Endometrial microvascular endothelial cells (primary cell): Measurements from ENCODE around the gene LIPC. TPM values are rescaled to one million over a fixed set of nuclear protein-coding genes. Genes with fewer than 3 reads are reported as not detected.

ENCODE experiments used
- in situ Hi-C: cut with HindIII; loops from 2 replicates; pipeline ENCODE4 v1.10.0; 2017; ENCODE audit warnings: low sequenced_read_pairs, low pct_unique_long_range_greater_than_20kb; ENCODE audit errors: inconsistent ontology term
- total RNA-seq: library from RNA; depleted of rRNA; stranded (reverse); fragments of >200 nt; gene quantifications from one replicate; pipeline ENCODE4 v1.2.3, GENCODE V29; 2015; ENCODE audit errors: inconsistent ontology term

LIPC gene
- total RNA-seq, 1 donor from 2014 or later = not detected

DNA sequence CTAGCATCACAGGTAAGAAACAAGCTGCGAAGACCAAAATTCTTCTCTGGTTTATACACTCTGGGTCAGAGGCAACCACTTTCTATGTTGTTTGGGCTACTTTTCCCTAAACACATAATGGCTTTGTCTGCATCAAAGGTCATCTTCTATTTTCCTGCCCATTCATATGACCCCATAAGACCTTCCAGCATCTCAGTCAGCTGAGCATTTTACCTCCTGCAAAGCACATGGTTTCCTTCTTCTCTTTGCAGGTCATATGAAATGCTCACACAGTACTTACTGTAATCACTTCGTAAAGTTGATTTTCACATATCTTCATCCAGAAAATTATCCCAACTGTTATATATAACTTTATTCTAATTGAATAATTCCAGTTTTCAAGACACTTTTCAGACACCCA is 34.8 kb downstream of the LIPC start:
- in situ Hi-C loops = no loop called here

DNA sequence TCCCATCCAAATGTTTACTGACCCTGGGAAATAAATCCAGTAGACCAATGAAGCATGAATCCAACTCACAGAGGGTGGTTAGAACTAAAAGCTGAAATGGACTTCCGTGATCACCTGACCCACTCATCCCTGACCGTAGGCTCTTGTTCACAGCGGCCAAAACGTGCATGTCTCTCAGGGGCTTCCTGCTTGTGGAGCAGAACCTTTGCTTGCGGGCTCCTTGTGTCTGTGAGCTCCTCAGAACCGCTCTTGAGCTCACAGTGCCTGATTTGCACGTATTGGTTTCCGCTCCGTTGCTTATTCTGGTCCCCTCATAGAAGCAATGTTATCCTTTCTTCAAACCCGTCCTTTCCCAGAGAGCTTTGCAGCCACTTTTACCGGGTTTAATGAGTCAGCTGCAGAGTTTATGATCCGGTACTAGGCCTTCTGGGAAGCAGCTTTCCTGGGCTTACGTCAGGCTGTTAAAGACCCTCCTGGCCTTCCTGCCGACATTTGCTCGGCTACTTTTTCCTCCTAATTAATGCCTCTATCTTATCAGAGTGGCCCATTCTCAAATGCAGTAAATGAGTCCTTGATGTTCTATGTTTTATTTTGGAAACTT is 35.4 kb downstream of the LIPC start:
- in situ Hi-C loops = no loop called here

DNA sequence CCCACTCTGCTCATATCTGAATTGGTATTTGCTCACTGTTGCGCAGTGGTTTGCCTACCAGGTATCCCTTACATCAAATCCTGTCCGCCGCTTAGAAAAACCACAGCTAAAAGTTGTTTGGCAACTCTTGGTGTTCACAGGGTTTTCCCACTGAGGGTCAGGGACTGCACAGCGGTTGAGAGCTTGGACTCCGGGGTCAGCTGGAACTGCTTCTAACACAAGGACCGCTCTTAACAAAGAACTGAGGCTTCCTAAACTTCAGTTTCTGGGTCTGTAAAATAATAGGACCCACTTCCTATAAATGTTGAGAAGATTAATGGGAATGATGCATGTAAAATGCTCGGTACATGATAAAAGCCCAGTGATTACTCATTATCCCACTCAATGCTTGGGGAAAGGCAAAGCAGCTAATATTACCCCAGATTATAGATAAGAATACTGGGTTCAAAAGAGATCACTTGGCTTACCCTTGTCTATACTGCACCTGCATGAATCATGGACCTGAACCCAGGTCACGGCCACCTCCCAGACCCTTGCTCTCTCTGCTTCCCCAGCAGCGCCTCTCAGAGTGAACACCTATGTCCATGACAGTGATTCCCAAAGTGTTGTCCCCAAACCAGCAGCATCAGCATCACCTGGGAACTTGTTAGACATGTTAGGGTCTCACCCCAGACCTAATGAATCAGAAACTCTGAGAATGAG is 36.1 kb downstream of the LIPC start:
- in situ Hi-C loops = no loop called here

DNA sequence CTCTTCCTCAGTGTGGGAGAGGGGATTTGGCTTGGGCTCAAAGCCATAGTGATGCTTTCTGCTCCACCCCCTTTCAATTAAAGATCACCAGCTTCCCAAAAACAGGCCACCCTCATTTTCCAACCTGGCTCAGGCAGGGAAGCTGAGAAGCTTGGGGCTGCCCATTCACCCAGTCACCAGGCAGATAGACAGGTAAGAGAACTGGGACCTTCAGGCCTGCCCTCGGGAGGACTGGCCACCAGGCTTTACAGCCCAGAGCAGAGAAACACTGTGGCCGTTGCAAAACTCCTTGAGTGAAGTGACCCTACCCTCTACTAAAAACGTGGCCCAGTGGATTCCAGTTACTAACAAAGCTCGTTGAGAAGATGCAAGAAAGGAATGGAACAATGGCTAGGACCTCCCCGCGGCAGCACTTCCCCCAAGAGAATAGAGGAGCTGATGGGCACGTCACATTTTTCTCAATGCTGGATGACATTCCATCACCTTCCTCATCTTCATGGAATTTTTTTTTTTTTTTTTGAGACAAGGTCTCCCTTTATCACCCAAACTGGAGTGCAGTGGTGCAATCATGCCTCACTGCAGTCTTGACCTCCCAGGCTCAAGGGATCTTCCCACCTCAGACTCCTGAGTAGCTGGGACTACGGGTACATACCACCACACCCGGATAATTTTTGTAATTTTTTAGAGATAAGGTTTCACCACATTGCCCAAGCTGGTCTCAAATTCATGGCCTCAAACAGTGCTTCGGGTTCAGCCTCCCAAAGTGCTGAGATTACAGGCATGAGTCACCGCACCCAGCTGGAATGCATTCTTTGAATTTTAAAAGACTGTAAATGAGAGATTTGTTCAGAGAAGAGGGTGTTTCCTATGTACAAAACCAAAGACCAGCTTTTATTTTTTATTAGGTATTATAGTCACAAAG is 37.9 kb downstream of the LIPC start:
- in situ Hi-C loops = no loop called here

DNA sequence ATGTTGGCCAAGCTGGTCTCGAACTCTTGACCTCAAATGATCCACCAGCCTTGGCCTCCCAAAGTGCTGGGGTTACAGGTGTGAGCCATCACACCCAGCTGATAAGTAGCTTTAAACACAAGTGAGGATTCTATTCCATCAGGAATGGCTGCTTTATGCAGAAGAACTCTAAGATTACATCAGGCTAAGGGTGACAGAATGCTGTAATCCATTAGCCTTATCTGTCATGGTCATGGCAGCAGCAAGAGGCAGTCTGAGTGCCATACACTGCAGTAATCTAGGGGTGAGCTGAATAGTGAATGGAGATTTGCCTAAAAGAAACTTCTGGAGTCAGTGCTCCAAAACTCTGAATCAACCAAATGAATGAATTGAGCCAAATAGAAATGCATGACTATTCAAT is 39.6 kb downstream of the LIPC start:
- in situ Hi-C loops = no loop called here

DNA sequence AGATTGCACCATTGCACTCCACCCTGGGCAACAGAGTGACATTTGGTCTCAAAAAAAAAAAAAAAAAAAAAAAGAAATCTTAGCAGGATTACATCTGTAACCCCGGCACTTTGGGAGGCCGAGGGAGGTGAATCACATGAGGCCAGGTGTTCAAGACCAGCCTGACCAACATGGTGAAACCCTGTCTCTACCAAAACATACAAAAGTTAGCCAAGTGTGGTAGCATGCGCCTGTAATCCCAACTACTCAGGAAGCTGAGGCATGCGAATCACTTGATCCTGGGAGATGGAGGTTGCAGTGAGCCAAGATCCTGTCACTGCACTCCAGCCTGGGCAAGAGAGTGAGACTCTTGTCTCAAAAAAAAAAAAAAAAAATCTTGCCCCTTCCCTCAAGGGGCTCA is 40.4 kb downstream of the LIPC start:
- in situ Hi-C loops = no loop called here

DNA sequence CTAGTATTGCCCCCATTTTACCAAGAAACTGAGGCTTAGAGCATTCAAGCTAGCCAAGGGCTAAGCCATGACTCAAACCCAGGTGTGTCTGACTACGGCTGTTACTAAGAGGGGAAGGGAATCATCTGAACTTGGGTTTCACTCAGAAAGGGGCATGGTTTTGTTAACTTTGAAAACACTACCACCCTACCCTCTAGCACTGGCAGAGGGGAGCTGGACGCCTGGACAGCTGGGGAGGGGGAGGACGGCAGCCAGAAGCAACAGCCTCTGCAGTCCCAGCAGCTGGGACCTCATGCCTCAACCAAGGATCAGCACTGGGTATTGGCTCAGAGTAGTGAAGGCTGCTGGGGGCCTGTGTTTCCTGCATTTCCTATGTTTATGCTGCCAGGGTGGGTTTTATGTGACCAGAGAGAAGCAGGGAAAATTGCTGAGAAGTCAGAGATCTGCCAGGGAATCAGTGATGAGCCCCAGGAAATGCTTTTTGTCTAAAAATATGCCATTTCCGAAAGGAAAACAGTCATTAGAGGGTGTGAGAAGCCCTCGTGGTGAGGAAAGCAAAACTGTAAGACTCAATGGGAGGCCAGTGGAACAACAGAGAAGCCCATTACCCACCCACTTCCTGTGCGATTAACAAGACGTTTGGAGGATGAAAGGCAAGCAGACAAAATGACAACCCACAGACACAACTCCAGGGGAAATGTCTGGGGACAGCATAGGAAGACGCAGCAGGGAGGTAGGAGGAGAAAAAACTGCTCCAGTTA is 41.2 kb downstream of the LIPC start:
- in situ Hi-C loops = no loop called here

DNA sequence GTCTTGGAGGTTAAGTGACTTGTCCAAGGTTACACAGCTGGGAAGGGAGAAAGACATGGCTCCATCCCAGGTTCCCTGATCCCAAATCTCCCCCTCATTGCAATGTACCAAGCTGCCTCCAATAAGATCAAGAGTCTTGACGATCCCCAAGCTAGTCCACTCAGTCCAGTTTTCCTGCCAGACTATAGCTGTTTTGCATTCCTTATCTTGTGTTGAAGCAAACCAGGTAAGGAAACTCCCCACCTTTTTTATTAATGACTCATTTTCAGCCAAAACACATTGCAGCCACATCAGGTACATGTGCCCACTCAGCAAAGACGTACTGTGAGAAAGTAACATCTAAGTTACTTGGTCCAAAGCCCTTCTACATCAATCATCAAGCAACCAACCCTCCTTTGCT is 41.9 kb downstream of the LIPC start:
- in situ Hi-C loops = no loop called here

DNA sequence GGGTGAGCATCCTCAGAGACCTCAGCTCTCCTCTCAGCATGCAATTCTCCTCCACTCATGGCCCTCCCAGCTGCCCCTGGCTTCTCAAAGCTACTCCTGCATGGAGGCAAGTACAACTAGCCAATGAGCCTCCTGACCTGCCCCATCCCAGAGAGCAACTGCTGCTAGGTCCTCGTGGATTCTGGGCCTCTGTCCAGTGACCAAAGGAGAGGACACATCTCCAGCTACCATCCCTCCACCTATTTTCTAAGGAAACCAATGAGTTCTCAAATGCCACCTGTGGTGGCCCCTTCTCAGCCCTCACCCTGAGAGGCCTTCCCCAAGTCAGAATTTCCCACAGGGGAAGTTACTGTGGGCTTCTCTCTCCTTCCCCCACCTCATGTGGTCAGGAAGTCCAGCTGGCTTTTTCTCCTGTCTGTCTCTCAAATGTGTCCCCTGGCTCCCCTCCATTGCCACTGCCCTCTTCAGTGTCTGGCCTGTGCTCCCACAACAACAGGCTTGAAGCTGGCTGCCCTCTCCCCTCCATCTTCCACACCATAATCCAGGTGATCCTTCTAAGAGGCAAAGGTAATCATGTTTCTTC is 43.0 kb downstream of the LIPC start:
- in situ Hi-C loops = no loop called here

DNA sequence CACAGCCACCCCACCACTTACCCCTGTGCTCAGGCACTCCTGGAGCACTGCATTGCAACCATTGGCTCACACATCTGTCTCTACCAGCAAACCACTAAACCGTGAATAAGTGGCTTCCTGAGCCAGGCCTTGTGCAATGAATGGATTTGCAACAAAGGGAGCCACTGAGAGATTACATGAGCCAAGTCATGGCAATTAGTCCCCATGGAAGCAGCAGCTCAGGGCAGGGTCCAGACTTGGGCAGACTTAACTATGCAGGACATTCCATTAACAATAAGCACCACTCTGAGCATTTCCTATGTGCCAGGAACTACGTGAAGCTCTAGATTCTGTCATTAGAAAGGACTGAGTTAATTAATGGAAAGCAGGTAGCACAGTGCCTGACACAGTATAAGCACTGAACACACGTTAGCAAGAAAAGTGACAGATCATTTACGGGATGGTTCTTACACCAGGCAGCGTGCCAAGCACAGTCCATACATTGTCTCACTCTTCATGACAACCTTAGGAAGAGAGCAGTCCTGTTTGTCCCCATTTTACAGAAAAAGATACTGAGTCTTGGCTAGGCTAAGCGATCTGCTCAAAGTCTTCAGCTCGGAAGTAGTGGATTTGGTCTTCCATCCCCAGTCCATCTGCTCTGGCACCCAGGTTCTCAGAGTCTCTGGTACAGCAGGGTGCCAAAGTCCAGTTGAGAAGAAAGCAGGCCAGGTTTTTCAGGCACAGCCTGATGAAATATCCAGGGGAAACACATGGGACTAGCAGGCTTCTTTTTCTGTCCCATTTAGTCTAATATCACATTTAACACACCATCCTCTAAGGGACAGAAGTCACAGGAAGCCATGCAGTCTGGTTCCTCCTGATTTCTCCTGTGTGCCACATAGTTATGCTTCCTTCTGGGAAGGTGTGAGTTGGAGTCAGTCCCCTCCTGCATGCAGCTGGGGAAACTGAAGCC is 44.1 kb downstream of the LIPC start:
- in situ Hi-C loops = no loop called here

DNA sequence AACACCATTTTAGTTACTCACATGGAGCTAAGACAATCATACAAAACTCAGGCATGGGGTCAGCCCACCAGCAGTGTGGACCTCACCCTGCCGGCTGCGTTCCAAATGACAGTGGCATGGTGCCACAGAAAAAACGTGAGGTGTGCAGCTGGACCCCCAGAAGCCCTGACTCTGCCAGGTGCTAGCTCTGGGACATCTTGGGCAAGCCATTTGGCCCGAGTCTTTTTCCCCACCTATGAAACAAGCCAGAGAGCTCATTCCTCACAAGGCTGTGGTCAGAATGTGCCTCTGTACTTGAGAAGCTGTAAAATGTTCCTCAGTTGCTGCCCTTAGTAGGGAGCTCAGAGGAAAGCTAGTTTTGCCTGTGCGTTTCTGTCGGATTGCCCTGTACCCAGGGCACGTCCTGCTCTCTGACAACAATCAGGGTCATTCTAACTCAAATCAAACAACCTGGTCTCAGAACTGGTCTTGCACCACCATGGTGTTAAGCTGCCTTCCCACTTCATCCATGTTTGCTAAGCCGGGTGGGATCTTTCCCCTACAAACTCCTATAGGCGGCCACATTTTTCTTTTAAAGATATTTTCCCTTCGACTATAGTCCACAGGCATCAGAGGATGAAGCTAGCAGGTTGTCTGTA is 44.9 kb downstream of the LIPC start:
- in situ Hi-C loops = no loop called here

DNA sequence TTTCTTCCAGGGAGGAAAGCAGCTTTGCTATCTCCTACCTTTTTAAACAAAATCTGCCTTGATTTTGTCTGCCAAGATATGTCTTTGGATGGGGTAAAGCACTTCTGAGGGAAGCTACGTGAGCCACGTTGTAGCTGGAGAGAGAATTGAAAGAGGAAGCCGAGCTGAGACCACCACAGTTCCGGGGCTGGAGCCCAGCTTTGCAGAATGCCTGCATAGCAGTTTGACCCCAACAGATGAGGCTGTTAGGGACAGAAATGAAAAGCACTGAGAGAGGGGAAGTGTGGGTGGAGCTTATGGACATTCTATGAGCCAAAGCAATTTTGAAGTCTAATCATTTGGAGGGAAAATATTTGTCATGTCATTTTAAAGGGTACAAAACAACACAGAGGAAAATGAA is 45.4 kb downstream of the LIPC start:
- in situ Hi-C loops = no loop called here

DNA sequence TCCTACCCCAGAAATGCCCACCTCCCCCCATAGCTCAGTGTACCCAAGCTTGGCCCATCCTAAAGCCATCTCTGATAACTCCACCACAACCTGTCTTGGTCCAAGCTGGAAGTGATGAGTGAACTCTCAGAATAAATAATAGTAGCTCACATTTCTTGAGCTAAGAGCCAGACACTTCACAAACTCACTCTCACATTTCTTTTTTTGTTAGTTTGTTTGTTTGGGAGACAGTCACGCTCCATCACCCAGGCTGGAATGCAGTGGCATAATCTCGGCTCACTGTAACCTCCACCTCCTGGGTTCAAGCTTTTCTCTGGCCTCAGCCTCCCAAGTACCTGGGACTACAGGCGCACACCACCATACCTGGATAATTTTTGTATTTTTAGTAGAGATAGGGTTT is 46.2 kb downstream of the LIPC start:
- in situ Hi-C loops = no loop called here

DNA sequence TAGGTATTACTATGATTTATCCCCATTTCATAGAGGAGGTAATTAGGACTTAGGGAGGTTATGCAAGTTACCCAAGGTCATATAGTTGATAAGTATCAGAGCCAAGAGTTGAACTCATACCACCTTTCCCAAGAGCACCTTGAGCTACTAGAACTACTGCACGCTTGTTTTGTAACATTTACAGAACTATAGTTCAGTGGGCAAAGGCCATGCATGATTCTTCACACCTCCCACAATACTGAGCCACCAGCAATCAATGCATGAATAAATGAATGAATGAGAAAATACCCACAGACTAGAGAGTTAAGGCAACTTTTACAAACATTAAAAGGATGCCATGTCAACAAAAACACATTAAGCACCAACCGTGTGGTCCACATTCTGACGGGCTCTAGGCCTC is 46.8 kb downstream of the LIPC start:
- in situ Hi-C loops = no loop called here

DNA sequence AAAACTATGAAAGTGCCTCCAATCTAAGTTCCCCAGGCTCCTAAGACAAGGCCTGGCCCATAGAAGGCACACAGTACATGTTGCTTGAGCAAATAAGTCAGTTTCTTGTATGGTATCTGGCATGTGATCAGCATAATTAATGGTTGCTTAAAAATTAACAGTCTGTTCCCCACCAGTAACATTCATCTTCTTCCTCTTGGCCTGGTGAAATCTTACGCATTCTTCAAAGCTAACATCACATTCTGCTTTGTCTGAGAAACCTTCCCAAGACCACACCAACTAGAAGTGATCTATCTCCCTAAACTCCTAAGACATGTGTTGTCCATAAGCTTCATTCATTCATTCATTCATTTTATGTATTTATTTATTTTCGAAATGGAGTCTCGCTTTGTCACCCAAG is 48.1 kb downstream of the LIPC start:
- in situ Hi-C loops = no loop called here

DNA sequence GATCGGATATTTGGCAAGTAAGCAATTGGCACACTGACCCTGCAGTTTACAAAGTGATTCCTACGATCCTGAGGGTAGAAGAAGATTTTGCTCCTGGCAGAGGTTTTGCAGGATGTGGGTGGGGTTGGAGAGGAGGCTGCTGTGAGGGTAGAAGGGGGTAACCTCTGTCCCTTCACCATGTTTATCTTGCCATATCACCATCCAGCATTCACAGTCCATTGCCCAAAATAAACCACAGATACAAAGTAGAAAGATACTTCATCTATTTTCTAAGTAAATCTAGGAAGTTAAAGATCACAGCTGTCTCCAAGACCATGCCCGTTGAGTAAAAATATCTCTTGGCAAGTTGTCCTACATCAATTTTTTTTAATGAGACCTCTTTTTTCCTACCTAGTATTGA is 51.6 kb downstream of the LIPC start:
- in situ Hi-C loops = no loop called here

DNA sequence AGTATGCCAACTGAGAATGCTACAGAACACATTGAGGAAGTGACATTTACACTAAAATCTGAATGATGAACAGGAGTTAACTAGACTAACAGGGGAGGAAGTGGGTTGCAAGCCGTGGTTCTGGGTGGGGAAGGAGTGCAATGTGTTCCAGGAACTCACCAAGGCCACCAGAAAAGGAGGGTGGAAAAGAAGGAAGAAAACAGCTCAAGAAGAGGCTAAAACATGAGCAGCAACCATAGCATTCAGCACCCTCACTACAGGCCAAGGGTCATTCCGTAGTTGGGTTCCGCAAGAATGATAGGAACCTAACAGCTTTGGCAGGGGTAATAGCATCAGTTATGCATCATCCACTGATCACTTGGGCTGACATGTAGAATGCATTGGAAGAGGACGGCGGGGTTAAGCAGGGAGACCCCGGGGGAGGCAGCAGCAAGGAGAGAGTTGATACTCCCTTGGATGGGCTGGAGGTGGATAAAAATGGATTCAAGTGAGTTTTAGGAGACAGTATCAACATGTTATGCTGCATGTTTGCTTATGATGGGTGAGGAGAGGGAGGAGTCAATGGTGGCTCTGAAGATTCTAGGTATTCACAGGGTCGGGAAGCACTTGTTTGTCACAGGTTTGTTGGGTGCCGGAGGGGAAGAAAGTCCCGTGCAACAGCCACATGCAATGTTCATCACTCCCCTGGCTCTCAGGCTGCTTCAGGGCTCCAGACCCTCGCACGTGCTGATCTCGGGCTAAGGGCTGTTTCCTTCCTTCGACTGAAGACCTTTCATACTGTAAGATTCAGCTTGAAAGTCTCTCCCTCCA is 53.2 kb downstream of the LIPC start:
- in situ Hi-C loops = no loop called here
